ENCODE measurements around the gene ZNF423.

ZNF423 gene

GRCh38 chr16:49766225-49766624 is 89.7 kb downstream of the ZNF423 start:
- TF ChIP-seq CTCF (conservative IDR thresholded peaks at IDR 0.05; ENCODE audit: low read length) = no peak
- H3K4me3 ChIP-seq (ENCODE audit: low read length) = no peak overlapping the region
- no peak for DNase-seq (ENCODE audit: low read depth)

GRCh38 chr16:49763826-49764225 is 92.1 kb downstream of the ZNF423 start:
- no peak for TF ChIP-seq CTCF (conservative IDR thresholded peaks at IDR 0.05; ENCODE audit: low read length)
- no peak overlapping the region for H3K4me3 ChIP-seq (ENCODE audit: low read length)
- DNase-seq (ENCODE audit: low read depth) = no peak

- DNase-seq (ENCODE audit: low read depth) = no peak
- H3K4me3 ChIP-seq (ENCODE audit: low read length) = no peak overlapping the region
- TF ChIP-seq CTCF (conservative IDR thresholded peaks at IDR 0.05; ENCODE audit: low read length) = no peak
These were observed 95.1 kb downstream of the ZNF423 start for GRCh38 chr16:49760815-49761214.

GRCh38 chr16:49757559-49758069 is 98.3 kb downstream of the ZNF423 start:
- TF ChIP-seq CTCF (conservative IDR thresholded peaks at IDR 0.05; ENCODE audit: low read length) = no peak
- no peak overlapping the region for H3K4me3 ChIP-seq (ENCODE audit: low read length)
- no peak for DNase-seq (ENCODE audit: low read depth)

GRCh38 chr16:49756775-49757558 is 98.9 kb downstream of the ZNF423 start:
- TF ChIP-seq CTCF (conservative IDR thresholded peaks at IDR 0.05; ENCODE audit: low read length) = no peak
- no peak for DNase-seq (ENCODE audit: low read depth)
- no peak overlapping the region for H3K4me3 ChIP-seq (ENCODE audit: low read length)

GRCh38 chr16:49755716-49756505 is 100.0 kb downstream of the ZNF423 start:
- no peak overlapping the region for H3K4me3 ChIP-seq (ENCODE audit: low read length)
- DNase-seq (ENCODE audit: low read depth) = no peak
- TF ChIP-seq CTCF (conservative IDR thresholded peaks at IDR 0.05; ENCODE audit: low read length) = no peak

- DNase-seq (ENCODE audit: low read depth) = peak; percentile 31
- H3K4me3 ChIP-seq (ENCODE audit: low read length) = peak overlapping the region; percentile 39
- peak; percentile 59 for TF ChIP-seq CTCF (conservative IDR thresholded peaks at IDR 0.05; ENCODE audit: low read length)
These were observed 100.6 kb downstream of the ZNF423 start for GRCh38 chr16:49755313-49755620.
